Panc1 (cell line): ENCODE measurements around the gene HSFX3.
A peak's percentile ranks its signal among the peaks of the same experiment; 100 is the strongest.

Source experiments
- POLR2AphosphoS5 ChIP-seq: IDR thresholded peaks from 2 replicates; pipeline ENCODE4 v1.6.1; 2012; ENCODE audit warnings: mild to moderate bottlenecking, low read depth, low read length, moderate library complexity
- TCF7L2 ChIP-seq: IDR thresholded peaks from 2 replicates; pipeline ENCODE4 v1.6.1; 2011; ENCODE audit warnings: mild to moderate bottlenecking, low read depth, low read length, inconsistent platforms
- TF ChIP-seq, protein P1 (sequence below): fragments of 450-650 bp; IDR thresholded peaks from 2 replicates; pipeline ENCODE4 v1.5.1; 2017; ENCODE audit warnings: mild to moderate bottlenecking

DNA sequence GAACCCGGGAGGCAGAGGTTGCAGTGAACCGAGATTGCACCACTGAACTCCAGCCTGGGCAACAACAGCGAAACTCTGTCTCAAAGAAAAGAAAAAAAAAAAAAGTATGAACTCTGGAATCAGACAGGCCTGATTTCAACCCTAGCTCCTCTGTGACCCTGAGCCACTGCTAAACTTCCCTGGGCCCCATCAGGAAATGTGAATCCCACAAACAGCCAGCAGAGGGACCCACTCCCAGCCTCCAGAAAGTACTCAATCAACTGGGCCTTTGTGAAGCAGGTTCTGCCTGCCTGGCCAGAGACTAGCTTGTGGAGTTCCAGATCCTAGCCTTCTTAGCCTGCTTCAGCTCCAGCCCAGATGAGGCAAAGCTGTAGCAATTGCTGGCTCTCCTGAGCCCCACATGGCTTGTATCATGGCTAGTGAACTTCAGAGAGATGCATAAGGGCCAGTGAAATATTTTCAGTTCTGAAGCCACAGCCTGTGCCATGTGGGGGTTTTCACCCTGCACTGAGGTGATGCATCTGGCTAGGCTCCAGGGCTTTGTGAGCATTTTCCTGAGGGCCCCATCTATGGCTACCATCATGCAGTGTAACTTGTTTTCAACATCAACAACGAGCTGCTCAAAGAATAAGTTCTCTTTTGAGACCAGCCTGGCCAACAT, 37.4 kb downstream of the HSFX3 start:
- TF ChIP-seq, protein P1, sequence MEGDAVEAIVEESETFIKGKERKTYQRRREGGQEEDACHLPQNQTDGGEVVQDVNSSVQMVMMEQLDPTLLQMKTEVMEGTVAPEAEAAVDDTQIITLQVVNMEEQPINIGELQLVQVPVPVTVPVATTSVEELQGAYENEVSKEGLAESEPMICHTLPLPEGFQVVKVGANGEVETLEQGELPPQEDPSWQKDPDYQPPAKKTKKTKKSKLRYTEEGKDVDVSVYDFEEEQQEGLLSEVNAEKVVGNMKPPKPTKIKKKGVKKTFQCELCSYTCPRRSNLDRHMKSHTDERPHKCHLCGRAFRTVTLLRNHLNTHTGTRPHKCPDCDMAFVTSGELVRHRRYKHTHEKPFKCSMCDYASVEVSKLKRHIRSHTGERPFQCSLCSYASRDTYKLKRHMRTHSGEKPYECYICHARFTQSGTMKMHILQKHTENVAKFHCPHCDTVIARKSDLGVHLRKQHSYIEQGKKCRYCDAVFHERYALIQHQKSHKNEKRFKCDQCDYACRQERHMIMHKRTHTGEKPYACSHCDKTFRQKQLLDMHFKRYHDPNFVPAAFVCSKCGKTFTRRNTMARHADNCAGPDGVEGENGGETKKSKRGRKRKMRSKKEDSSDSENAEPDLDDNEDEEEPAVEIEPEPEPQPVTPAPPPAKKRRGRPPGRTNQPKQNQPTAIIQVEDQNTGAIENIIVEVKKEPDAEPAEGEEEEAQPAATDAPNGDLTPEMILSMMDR: peak; percentile 82
- no peak for TF ChIP-seq TCF7L2
- no peak for TF ChIP-seq POLR2AphosphoS5
